Endothelial cell of hepatic sinusoid (primary cell): ENCODE results near the gene CLDND1.

Experiments used
- in situ Hi-C: cut with HindIII; loops from 2 replicates; pipeline ENCODE4 v1.10.0; 2017; ENCODE audit warnings: low sequenced_read_pairs

CLDND1 gene

DNA sequence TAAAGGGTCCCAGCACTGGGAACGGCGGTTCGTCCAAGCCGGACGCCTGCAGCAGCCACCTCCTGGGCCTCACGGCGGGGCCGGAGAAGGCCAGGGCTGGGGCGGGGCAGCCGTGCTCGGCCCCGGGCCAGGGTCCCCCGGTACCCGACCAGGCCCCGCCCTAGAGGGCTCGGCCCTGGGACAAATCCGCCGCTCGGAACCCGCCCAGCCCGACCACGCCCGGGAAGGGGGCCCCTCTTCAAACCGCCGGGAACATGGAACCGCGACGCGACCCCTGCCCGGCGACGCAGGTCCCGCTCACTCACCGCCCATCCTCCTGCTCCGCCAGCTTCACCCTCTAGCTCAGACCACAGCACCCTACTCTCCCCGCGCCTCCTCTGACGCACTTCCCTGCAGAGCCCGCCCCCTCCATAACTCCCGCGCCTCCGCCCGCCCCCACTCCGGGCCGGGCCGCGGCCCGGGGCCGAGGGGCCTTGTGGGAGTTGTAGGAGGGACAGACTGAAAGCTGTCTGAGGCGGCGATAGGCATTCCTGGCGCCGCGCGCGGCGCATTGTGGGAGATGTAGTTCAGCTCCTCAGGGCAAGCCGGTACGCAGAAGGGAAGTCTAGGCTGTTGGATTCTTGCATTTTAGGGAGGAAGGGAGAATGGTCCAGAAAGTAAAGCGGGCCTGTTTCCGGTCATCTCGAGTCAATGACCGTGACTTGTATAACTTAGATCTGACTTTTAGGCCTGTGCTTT is at the start of gene CLDND1:
Gene CLDND1, minus strand, starts transcription at position 359 of the 738 bp plus-strand sequence. CDS start 1,478 bp downstream, outside the sequence.
- in situ Hi-C loops: no loop called here

- in situ Hi-C loops: loop anchor here (25.0 kb wide), 1 partner anchor 531 kb away; the partner anchor contains the start of gene GABRR3
Observed at GRCh38 chr3:98568402-98568801, 45.7 kb upstream of the CLDND1 start.

- in situ Hi-C loops: loop anchor here (25.0 kb wide), 1 partner anchor 530 kb away; the partner anchor contains the start of gene GABRR3
Observed at GRCh38 chr3:98567666-98568270, 45.1 kb upstream of the CLDND1 start.

DNA sequence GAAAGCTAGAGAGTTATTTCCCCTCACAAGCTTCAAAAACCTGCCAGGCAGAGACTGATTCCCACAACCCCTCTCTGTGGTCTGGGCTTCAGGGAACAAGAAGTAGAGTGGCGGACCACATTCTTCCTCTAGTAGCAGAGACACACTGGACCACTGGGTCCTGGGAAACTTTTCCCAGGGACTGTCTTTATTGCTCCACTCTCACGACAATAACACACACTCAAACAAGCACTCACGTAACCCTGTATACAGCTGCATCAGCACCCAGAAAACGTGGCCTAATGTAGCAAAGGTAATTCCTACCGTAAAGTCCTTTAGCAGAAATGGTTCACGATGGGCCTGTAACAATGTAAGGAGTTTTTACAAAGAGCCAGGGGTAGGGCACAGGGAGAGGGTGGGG is 43.1 kb upstream of the CLDND1 start:
- in situ Hi-C loops: loop anchor here (25.0 kb wide), 1 partner anchor 529 kb away; the partner anchor contains the start of gene GABRR3

DNA sequence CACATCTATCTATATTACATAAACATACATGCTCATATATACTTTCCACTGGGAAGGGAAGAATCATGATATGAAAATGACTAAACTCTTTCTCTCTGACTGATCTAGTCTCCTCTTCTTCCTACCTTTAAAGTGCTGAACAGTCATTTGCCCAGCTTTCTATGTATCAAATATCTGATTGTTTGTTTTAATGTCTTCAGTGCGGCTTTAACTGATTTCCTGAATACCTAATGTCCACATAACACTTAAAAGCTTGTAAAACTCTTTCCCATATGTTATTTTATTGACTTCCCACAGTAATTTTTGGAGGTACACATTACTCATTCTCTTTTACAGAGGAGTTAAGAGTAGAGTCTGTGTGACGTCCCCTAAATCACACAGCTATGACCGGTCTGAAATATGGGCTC is 42.5 kb upstream of the CLDND1 start:
- in situ Hi-C loops: loop anchor here (25.0 kb wide), 1 partner anchor 528 kb away; the partner anchor contains the start of gene GABRR3

- in situ Hi-C loops: loop anchor here (25.0 kb wide), 1 partner anchor 527 kb away; the partner anchor contains the start of gene GABRR3
Observed at GRCh38 chr3:98564282-98565005, 41.7 kb upstream of the CLDND1 start.

GRCh38 chr3:98563661-98564281 is 41.1 kb upstream of the CLDND1 start:
- in situ Hi-C loops: loop anchor here (25.0 kb wide), 1 partner anchor 526 kb away; the partner anchor contains the start of gene GABRR3

DNA sequence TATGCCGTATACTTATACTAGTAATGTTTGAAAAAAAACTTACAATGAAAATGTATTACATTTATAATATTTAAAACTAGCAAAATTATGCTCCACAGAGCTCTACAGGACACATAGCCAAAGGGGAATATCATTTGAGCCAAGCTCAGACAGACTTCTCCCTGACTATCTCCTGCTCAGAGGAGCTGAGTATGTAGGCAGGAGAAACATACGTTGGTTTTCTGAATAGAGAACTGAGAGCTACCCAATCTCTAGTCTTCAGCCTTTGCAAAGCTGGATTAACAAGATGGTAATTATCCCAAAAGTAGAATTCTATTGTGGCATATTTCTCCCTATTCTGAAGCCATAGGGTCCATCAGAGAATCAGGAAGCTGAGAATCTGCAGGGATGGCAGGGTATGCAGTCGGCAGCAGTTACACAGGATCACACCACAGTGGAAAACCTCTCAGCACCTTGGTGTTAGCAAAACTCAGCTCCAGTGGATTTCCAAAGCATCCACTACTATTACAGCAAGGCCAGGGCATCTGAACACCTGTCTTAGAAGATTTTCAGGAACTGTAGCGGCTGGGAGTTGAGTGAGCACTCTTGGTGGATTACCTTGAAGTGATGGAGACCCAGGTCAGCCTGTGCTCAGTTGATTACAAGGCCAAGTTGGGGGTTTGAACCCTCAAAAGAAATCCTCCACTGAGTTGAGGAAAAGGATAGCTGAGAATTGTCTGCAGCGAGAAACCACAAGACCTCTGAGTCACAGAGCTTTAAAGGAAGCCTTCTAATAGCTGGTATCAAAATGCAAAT is 39.2 kb upstream of the CLDND1 start:
- in situ Hi-C loops: loop anchor here (25.0 kb wide), 1 partner anchor 525 kb away; the partner anchor contains the start of gene GABRR3

DNA sequence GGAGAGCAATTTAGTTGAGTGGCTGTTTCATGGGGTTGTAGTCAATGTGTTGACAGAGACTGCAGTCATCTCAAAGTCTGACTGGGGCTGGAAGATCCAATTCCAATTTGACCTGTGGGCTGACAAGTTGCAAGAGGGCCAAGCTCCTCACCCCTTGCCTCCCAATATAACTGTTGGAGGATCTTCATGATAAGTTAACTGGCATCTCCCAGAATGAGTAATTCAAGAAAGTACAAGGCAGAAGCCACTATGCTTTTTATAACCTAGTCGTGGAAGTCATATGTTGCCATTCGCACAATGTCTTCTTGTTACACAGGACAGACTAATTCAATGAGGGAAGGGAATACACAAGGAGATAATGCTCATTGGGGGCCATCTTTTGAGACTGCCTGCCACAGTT is 38.2 kb upstream of the CLDND1 start:
- in situ Hi-C loops: loop anchor here (25.0 kb wide), 1 partner anchor 524 kb away; the partner anchor contains the start of gene GABRR3

GRCh38 chr3:98559769-98560168 is 37.1 kb upstream of the CLDND1 start:
- in situ Hi-C loops: loop anchor here (25.0 kb wide), 1 partner anchor 522 kb away; the partner anchor contains the start of gene GABRR3

DNA sequence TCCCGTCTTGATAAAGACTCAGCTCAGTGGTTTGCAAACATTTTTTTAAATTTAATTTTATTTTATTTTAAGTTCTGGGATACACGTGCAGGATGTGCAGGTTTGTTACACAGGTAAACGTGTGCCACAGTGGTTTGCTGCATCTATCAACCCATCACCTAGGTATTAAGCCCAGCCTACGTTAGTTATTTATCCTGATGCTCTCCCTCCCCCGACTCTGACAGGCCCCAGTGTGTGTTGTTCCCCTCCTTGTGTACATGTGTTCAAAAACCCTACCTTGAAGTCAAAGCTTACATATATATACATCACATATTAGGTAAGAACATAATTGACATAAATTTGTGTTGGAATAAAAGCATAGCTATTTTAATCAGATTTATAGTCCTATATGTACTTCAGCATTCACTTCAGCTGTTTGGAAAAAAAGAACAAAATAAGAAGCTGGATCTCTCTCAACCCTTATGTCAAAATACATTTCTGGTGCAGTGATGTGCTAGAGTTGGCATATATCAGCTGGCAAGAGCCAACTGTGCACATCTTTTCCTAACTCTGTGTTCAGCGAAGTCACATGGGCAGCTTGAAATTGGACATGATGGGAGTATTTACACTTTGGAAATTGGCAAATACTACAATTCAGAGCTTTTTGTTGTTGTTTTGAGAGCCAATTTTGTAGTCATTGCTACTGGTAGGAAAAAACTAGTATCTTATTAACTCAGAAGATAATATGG is 35.6 kb upstream of the CLDND1 start:
- in situ Hi-C loops: loop anchor here (25.0 kb wide), 1 partner anchor 521 kb away; the partner anchor contains the start of gene GABRR3

DNA sequence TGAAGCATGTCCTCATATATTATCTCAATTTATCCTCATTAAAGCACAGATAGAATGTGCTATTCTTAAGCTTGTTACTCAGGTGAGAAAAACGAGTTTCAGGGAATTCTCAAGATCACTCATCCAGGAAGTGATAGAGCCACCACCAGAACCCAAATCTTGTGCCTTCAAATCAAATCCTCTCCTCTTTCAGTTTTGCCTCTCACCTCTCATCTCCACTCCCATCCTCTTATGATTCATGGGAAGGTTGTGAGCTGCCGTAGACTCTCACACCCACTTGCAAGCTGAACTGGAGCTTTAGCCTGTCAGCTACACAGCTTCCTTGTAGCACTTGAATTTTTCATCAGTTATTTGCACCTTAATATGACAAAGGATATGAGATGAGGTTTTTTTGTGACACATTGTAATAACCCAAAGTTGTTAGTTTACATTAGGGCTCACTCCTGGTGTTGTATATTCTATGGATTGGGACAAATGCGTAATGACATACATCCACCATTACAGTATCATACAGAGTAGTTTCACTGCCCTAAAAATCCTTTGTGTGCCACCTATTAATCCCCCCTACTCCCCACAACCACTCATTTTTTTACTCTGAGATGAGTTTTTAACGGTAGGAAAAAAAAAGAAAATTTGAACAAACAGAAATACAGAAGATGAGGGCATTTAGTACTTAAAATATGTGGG is 34.8 kb upstream of the CLDND1 start:
- in situ Hi-C loops: loop anchor here (25.0 kb wide), 1 partner anchor 520 kb away; the partner anchor contains the start of gene GABRR3

GRCh38 chr3:98556164-98557130 is 33.7 kb upstream of the CLDND1 start:
- in situ Hi-C loops: loop anchor here (25.0 kb wide), 1 partner anchor 519 kb away; the partner anchor contains the start of gene GABRR3

GRCh38 chr3:98555025-98555379 is 32.3 kb upstream of the CLDND1 start:
- in situ Hi-C loops: loop anchor here (25.0 kb wide), 1 partner anchor 518 kb away; the partner anchor contains the start of gene GABRR3

DNA sequence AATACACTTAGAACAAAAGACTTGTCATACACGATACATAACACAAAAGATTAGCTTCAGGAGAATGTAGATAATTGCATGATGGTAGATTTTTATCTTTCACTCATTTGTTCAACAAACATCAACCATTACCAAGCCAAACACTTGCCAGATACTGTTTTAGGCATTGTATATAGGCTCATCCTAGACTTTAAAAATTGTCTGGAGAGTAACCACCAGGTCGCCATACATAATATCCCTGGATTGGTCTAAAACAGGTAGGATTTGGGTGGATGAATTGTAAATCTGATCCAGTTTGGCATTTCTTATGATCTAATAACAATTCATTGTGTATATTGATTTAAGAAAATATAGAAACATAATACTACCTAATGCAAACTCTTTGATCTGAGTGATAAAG is 31.9 kb upstream of the CLDND1 start:
- in situ Hi-C loops: loop anchor here (25.0 kb wide), 1 partner anchor 517 kb away; the partner anchor contains the start of gene GABRR3

DNA sequence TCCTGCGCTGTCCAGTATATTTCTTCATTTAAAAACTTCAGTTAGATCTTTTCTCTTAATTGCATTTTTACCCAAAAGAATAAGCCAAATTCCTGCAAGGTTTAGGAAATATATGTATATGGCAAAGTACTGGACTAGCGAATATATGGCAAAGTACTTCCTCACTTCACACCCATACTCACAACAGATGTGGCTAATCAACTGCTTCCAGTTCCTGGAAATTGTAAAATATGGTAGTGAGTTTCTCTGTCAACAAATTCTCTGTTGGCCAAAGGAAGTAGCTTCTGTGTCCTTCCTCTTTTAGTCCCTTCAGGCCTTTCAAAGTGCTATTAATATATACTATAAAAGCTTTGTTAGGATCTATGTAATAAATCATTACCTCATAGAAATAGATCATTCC is 31.1 kb upstream of the CLDND1 start:
- in situ Hi-C loops: loop anchor here (25.0 kb wide), 1 partner anchor 516 kb away; the partner anchor contains the start of gene GABRR3

- in situ Hi-C loops: loop anchor here (25.0 kb wide), 1 partner anchor 516 kb away; the partner anchor contains the start of gene GABRR3
Observed at GRCh38 chr3:98553021-98553563, 30.4 kb upstream of the CLDND1 start.
